GM20000 (cell line): ENCODE data around the gene CCDC60.

Experiments used
- DNase-seq: peaks from one replicate; pipeline ENCODE4 v3.0.0; 2012; ENCODE audit warnings: low spot score
- CTCF ChIP-seq: IDR thresholded peaks from 2 replicates; pipeline ENCODE4 v1.5.1; 2012; ENCODE audit warnings: mild to moderate bottlenecking, control low read depth; ENCODE audit errors: extremely low read depth, missing control alignments

CCDC60 gene

GRCh38 chr12:119301379-119301778 lies 33.1 kb upstream of the CCDC60 start:
- no peak for DNase-seq
- TF ChIP-seq CTCF, result no peak

DNA sequence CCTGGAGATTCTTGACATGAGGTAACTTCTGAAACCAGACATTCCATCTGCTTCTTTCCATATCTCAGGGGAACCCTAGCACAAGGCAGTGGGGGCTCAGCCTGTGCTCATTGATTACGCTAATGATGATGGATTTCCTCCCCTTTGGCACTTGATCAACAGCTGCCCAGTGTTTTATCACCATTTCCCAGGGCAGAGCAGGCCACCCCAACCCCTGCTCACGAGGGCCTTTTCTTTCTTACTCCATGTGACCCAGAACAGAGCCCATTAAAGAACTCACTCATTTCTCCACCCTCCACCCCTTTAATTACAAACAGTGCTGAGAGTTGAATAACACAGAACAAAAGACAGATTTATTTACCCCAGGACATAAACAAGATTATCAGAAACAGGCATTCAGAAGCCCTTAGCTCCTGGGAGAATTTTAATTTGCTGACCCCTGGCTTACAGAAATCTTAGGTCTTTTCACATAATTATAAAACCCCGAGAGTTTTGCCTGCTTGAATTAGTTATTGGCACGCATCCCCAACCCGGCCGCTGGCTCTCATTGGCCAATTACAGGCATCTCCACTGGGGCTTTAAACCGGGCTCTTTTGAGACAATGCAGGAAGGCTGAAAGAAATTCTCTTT lies 32.0 kb upstream of the CCDC60 start:
- no peak for TF ChIP-seq CTCF
- DNase-seq, result no peak

DNA sequence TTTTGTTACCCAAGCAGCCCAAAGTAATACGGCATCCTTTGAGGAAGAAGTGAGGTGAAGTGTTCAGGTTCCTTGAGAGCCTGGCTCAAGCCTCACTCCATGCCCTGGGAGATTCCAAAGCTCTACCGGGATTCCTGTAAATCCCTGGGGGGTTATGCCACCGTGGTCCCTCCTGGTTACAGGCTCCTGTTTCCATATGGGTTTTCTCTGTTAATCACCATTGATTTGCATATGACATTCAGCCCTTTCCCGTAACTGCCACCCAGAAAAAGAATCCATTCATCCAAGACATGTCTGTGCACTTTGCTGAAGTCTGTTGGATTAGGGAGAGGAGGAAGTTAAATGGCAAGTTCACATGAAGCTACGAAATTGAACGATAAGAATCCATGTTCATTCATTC lies 27.9 kb upstream of the CCDC60 start:
- no peak for TF ChIP-seq CTCF
- no peak for DNase-seq

DNA sequence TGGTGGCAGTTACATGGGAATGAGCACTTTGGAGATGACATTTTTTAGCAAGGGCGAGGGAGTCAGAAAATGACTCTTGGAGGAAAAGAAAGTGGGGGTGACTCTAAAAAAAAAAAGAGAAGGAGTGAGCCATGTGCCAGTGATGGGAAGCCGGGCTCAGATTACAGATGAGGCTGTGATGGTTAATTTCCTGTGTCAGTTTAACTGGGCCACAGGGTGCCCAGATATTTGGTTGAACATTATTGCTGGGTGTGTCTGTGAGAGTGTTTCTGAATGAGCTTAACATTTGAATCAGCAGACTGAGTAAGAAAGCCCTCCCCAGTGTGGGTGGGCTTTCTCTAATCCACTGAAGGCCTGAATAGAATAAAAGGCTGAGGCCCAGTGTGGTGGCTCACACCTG lies 26.8 kb upstream of the CCDC60 start:
- DNase-seq, result no peak
- no peak for TF ChIP-seq CTCF

- DNase-seq, result no peak
- no peak for TF ChIP-seq CTCF
Measured at GRCh38 chr12:119308708-119309456, 25.6 kb upstream of the CCDC60 start.

GRCh38 chr12:119311878-119312277 lies 22.7 kb upstream of the CCDC60 start:
- no peak for DNase-seq
- TF ChIP-seq CTCF, result no peak

DNA sequence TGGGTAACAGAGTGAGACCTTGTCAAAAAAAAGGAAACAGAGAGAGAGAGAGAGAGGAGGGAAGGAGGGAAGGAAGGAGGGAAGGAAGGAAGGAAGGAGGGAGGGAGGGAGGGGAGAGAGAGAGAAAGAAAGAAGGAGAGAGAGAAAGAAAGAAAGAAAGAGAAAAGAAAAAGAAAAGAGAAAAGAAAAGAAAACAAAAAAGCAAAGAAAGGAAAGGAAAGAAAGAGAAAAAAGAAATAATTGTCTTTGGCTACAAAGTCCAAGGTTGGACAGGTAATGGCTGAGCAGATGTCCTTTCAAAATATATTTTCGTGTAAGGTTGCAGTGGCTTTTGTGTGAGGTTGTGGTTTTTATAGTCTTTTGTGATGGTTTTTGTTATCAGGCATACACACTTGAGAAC lies 21.6 kb upstream of the CCDC60 start:
- no peak for DNase-seq
- TF ChIP-seq CTCF, result no peak
